Esophagus squamous epithelium (tissue), 5 donors: Measurements from ENCODE around the gene HIKESHI. TPM values are rescaled to one million over a fixed set of nuclear protein-coding genes. Genes with fewer than 3 reads are reported as not detected.
A peak's percentile ranks its signal among the peaks of the same experiment; 100 is the strongest.
"Not testable (repeated sequence)": the region's sequence is repeated elsewhere in the genome, so short reads cannot be mapped to it uniquely, and the experiment has no call there.

Experiments
- DNase-seq: peaks from one replicate; lab custom pipeline; 2025; lab: John Stamatoyannopoulos, UW
- H3K27ac ChIP-seq, 4 donors: fragments of 200-600 bp; sonication (generic); one replicate each; pipeline ENCODE4 v1.5.1; 2016 to 2019; ENCODE audit warnings: mild to moderate bottlenecking in 1 of 4
- H3K27me3 ChIP-seq, 4 donors: fragments of 200-600 bp; sonication (generic); 1 replicate in 3 of 4; 2 replicates in 1 of 4; pipeline versions ENCODE4 v1.5.1 to v1.6.0; 2017 to 2021; ENCODE audit warnings: antibody characterized with exemption in 1 of 4
- H3K36me3 ChIP-seq, 3 donors: fragments of 200-600 bp; sonication (generic); one replicate each; pipeline ENCODE4 v1.5.1; 2016 to 2019
- H3K4me1 ChIP-seq, 3 donors: fragments of 200-600 bp; sonication (generic); one replicate each; pipeline ENCODE4 v1.5.1; 2017 to 2019
- H3K4me3 ChIP-seq, 4 donors: fragments of 200-600 bp; sonication (generic); 1 replicate in 3 of 4; 2 replicates in 1 of 4; pipeline ENCODE4 v1.5.1; 2016 to 2019; ENCODE audit warnings: mild to moderate bottlenecking in 2 of 4, moderate library complexity in 1 of 4
- H3K9me3 ChIP-seq, 3 donors: fragments of 200-600 bp; sonication (generic); one replicate each; pipeline ENCODE4 v1.5.1; 2016 to 2019
- POLR2A ChIP-seq, 4 donors: fragments of 450-650 bp; IDR thresholded peaks; one replicate each; pipeline ENCODE4 v1.6.1; 2017; ENCODE audit warnings: antibody characterized with exemption in 4 of 4, mild to moderate bottlenecking in 4 of 4, moderate library complexity in 3 of 4
- WGBS, 2 donors: methylation state at CpG; one replicate each; pipeline ENCODE4 v1.1.5; 2018; 5-methylcytosine and 5-hydroxymethylcytosine counted together
- intact Hi-C: fragments of 100-400 bp; cut with DNase I; formaldehyde crosslinking; loops from one replicate; pipeline ENCODE4 v1.15.0; 2022
- total RNA-seq, 4 donors: library from RNA; depleted of rRNA; stranded (reverse); fragments of >200 nt; gene quantifications; one replicate each; pipeline ENCODE4 v1.1.0, GENCODE V29; 2016
- TF ChIP-seq, protein P1 (sequence below), 6 experiments: fragments of 450-650 bp in 4 of 6; fragments of 200-600 bp in 2 of 6; sonication (generic) in 2 of 6; IDR thresholded peaks; one replicate each; pipeline ENCODE4 v1.5.1; 2016 to 2019; ENCODE audit warnings: antibody characterized with exemption in 6 of 6, mild to moderate bottlenecking in 4 of 6, moderate library complexity in 4 of 6
- donor health status: DM: yes; HTN: yes; CAD: no.

HIKESHI gene
- total RNA-seq, 4 donors from 2014 or later, result 22.4 to 35.7 (median 33.9) TPM

DNA sequence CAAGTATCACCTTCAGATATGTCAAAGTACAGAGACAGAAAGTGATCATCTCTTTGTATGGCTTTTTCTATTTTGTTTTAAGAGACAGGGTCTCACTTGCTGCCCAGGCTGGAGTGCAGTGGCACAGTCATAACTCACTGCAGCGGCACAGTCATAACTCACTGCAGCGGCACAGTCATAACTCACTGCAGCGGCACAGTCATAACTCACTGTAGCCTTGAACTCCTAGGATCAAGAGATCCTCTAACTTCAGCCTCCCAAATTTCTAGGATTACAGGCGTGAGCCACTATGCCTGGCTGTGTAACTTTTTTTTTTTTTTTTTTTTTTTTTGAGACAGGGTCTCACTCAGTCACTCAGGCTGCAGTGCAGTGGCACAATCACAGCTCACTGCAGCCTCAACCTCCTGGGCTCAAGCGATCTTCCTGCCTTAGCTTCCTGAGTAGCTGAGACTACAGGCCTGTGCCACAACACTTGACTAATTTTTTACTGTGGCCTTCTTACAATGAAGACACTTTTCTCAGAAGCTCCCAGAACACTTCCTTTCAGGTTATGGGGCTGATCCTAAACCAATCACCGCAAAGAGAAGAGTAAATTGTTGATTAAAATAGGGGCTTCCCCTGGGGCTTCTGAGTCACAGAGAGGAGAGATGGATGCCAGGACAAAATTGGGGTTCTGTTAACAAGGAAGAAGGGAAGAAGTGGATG is 9.0 kb upstream of the HIKESHI start:
- no peaks in the 10 kb centered on the region for H3K36me3 ChIP-seq
- no peak for DNase-seq
- no peak for TF ChIP-seq POLR2A (IDR thresholded peaks at IDR 0.05)
- TF ChIP-seq, protein P1, sequence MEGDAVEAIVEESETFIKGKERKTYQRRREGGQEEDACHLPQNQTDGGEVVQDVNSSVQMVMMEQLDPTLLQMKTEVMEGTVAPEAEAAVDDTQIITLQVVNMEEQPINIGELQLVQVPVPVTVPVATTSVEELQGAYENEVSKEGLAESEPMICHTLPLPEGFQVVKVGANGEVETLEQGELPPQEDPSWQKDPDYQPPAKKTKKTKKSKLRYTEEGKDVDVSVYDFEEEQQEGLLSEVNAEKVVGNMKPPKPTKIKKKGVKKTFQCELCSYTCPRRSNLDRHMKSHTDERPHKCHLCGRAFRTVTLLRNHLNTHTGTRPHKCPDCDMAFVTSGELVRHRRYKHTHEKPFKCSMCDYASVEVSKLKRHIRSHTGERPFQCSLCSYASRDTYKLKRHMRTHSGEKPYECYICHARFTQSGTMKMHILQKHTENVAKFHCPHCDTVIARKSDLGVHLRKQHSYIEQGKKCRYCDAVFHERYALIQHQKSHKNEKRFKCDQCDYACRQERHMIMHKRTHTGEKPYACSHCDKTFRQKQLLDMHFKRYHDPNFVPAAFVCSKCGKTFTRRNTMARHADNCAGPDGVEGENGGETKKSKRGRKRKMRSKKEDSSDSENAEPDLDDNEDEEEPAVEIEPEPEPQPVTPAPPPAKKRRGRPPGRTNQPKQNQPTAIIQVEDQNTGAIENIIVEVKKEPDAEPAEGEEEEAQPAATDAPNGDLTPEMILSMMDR (IDR thresholded peaks at IDR 0.05), result no peak
- H3K9me3 ChIP-seq, result no peaks in the 10 kb centered on the region
- peaks cover 0 to 7% (median 0%) of the 10 kb centered on the region in 3 donors for H3K4me1 ChIP-seq
- H3K4me3 ChIP-seq, result no peak overlapping the region
- intact Hi-C loops, result no loop called here
- H3K27me3 ChIP-seq, result no peaks in the 10 kb centered on the region
- no peak overlapping the region for H3K27ac ChIP-seq
- 61 to 68% methylated on average over 5 to 6 of the region's 6 CpGs for WGBS, 2 donors

DNA sequence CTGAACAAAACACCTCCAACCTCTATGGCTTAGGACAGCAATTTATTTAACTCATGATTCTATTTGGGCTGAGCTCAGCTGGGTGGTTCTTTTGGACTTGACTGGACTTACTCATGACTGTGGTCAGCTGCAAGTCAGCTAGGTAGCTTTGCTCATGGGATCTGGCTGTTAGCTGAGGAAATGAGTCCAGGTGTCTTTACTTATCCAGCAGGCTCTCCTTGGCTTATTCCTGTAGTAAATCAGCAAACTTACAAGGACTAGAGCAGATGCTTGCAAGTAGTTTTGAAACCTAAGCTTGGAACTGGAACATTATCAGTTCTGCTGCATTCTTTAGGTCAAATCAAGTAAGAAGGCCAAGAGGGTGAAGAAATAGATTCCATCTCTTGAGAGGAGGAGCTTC is 8.0 kb upstream of the HIKESHI start:
- H3K27ac ChIP-seq, result no peak overlapping the region

DNA sequence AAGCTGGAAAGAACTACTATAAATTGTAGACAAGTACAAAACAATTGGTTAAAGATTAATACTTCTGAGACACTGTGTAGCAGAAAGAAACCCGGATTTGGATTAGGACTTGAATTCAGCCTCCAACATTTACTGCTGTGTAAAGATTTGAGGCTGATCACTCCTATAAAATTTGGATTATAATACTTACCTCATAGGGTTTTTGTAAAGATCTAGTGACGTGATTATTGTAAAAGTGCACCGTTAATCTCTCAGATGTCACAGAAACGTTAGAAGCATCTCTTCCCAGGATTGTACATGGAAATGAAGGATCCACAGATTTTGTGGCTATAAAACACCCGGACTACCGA is 323 bp upstream of the HIKESHI start:
- TF ChIP-seq POLR2A (IDR thresholded peaks at IDR 0.05), result no peak
- TF ChIP-seq, protein P1 (IDR thresholded peaks at IDR 0.05), result no peak
- DNase-seq, result no peak
- WGBS, 2 donors, result 2 to 3% methylated on average over 6 of the region's 6 CpGs
- Histone ChIP-seq H3K4me3 (peak overlapping the region in 3 of 4 donors; percentile 70 to 95 (median 73)), H3K27ac (peak overlapping the region in 3 of 4 donors; percentile 80 to 94 (median 90)), H3K4me1 (peaks cover 6 to 15% (median 12%) of the 10 kb centered on the region in 3 donors), H3K36me3 (peaks cover 0 to 3% (median 0%) of the 10 kb centered on the region in 3 donors), H3K27me3 (no peaks in the 10 kb centered on the region), H3K9me3 (no peaks in the 10 kb centered on the region)
- intact Hi-C loops, result no loop called here

More for the DNA sequence above, 8.0 kb upstream of the HIKESHI start:
- peaks cover 0 to 7% (median 0%) of the 10 kb centered on the region in 3 donors for H3K4me1 ChIP-seq
- H3K9me3 ChIP-seq, result no peaks in the 10 kb centered on the region
- H3K4me3 ChIP-seq, result no peak overlapping the region
- H3K36me3 ChIP-seq, result no peaks in the 10 kb centered on the region
- H3K27me3 ChIP-seq, result no peaks in the 10 kb centered on the region
- intact Hi-C loops, result no loop called here
- TF ChIP-seq, protein P1 (IDR thresholded peaks at IDR 0.05), result no peak
- no peak for TF ChIP-seq POLR2A (IDR thresholded peaks at IDR 0.05)
- DNase-seq, result no peak

DNA sequence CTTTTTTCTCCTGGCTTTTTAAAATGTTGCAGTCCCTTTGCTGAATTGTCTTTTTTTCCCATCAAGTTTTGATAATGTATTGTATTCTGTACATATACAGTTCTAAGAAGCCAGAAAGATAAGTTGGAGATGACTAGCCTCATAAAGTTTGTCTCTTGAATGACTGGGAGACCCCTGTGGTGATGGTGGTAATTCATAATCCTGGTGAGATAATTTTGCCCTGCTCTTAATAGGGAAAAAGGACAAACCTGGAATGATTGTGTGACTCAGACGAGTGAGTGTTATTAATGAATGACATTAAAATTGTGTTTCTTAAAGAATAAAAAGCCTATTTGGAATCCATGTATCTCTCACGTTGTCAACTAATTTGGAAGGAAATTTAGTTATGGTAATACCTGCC is 1.2 kb downstream of the HIKESHI start:
- intact Hi-C loops, result no loop called here
- DNase-seq, result no peak
- Histone ChIP-seq H3K9me3 (no peaks in the 10 kb centered on the region), H3K27ac (peak overlapping the region in 1 of 4 donors; percentile 94), H3K36me3 (peaks cover 0 to 5% (median 0%) of the 10 kb centered on the region in 3 donors), H3K4me1 (peaks cover 6 to 15% (median 12%) of the 10 kb centered on the region in 3 donors), H3K4me3 (peak overlapping the region in 3 of 4 donors; percentile 70 to 95 (median 73)), H3K27me3 (no peaks in the 10 kb centered on the region)
- WGBS, 2 donors, result 39 to 43% methylated on average over 2 of the region's 2 CpGs
- TF ChIP-seq, protein P1 (IDR thresholded peaks at IDR 0.05), result no peak
- no peak for TF ChIP-seq POLR2A (IDR thresholded peaks at IDR 0.05)

DNA sequence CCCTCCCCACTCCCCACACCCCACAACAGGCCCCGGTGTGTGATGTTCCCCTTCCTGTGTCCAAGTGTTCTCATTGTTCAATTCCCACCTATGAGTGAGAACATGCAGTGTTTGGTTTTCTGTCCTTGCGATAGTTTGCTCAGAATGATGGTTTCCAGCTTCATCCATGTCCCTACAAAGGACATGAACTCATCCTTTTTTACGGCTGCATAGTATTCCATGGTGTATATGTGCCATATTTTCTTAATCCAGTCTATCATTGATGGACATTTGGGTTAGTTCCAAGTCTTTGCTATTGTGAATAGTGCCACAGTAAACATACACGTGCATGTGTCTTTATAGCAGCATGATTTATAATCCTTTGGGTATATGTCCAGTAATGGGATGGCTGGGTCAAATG is 6.7 kb downstream of the HIKESHI start:
- H3K27ac ChIP-seq, H3K4me3 ChIP-seq, H3K9me3 ChIP-seq, intact Hi-C loops, DNase-seq, H3K27me3 ChIP-seq: not testable (repeated sequence)
- 87 to 96% methylated on average over 3 to 4 of the region's 4 CpGs for WGBS, 2 donors
- H3K4me1 ChIP-seq, result peaks cover 0 to 10% (median 2%) of the 10 kb centered on the region in 3 donors
- H3K36me3 ChIP-seq, result peaks cover 0 to 34% (median 0%) of the 10 kb centered on the region in 3 donors
